HG03060 (cell line): Measurements from ENCODE around the gene PCDHB15.
"Not testable (repeated sequence)": the region's sequence is repeated elsewhere in the genome, so short reads cannot be mapped to it uniquely, and the experiment has no call there.

Source experiments
- ATAC-seq: cut with Tn5 transposase; IDR thresholded peaks from one replicate; pipeline ENCODE4 v1.9.1; 2021; ENCODE audit warnings: low read depth, moderate number of reproducible peaks; ENCODE audit not compliant: unreplicated experiment

The PCDHB15 gene

GRCh38 chr5:141246971-141247370 is 1.8 kb downstream of the PCDHB15 start:
- not testable (repeated sequence) for ATAC-seq

DNA sequence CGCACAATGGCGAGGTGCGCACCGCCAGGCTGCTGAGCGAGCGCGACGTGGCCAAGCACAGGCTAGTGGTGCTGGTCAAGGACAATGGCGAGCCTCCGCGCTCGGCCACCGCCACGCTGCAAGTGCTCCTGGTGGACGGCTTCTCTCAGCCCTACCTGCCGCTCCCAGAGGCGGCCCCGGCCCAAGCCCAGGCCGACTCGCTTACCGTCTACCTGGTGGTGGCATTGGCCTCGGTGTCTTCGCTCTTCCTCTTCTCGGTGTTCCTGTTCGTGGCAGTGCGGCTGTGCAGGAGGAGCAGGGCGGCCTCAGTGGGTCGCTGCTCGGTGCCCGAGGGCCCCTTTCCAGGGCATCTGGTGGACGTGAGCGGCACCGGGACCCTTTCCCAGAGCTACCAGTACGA is 2.2 kb downstream of the PCDHB15 start:
- not testable (repeated sequence) for ATAC-seq

DNA sequence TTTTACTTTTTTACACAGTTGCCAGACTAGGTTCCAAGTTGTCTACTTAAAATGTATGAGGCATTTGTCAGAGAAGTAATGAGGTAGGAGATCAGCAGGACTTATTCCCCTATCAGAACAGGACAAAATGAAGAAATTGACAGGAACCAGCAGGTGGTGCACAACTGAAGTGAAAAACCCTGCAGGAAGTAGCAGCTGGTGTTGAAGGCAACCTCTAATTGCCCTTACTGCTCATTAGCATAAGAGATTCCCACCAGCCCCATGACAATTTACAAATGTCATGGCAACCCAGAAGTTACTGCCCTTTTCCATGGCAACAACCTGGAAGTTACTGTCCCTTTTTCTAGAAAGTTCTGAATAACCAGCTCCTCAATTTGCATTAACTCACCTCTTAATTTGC is 5.4 kb downstream of the PCDHB15 start:
- ATAC-seq: no peak

DNA sequence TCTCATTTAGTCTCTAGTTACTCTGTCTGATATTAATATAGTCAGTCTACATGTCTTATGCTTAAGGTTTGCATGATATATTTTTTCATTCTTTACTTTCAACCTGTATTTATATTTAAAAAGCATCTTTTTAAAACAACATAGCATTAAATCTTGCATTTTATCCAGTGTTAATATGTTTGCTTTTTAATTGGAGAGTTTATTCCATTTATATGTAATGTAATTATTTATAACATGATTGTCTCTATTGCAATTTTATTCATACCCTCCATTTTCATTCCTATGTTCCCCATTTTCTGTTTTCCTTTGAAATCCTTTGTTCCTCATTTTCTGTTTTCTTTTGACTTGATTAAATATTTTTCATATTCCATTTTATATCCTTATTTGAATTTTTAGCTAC is 13.3 kb downstream of the PCDHB15 start:
- no peak for ATAC-seq

DNA sequence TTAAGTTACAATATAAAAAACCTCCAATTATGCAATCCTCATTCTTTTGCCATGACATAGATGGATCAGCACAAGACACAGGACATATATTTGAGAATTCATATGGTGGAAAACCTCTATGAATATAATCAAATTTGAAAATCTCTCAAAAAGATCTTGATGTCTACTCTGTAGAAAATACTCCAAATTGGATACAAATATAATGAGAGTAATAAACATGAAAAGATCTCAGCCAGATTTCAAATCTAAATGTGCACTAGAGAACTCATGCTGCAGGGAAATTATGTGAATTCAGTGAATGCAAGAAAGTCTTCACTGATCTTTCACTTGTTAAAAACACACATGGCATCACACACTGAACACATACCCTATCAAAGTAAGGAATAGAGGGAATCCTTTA is 13.8 kb downstream of the PCDHB15 start:
- no peak for ATAC-seq

GRCh38 chr5:141260458-141261237 is 15.5 kb downstream of the PCDHB15 start:
- ATAC-seq: no peak

- no peak for ATAC-seq
Measured at GRCh38 chr5:141261238-141261546, 16.0 kb downstream of the PCDHB15 start.

- ATAC-seq: no peak
Measured at GRCh38 chr5:141269195-141269594, 24.0 kb downstream of the PCDHB15 start.

GRCh38 chr5:141272906-141273305 is 27.7 kb downstream of the PCDHB15 start:
- ATAC-seq: no peak

- ATAC-seq: no peak
Measured at GRCh38 chr5:141298376-141298775, 53.2 kb downstream of the PCDHB15 start.
